Measurements from ENCODE around the gene H3-3A. TPM values are rescaled to one million over a fixed set of nuclear protein-coding genes. Genes with fewer than 3 reads are reported as not detected.

H3-3A gene
- total and polyA plus RNA-seq, 4 donors = 76.6 to 338 (median 189) TPM

DNA sequence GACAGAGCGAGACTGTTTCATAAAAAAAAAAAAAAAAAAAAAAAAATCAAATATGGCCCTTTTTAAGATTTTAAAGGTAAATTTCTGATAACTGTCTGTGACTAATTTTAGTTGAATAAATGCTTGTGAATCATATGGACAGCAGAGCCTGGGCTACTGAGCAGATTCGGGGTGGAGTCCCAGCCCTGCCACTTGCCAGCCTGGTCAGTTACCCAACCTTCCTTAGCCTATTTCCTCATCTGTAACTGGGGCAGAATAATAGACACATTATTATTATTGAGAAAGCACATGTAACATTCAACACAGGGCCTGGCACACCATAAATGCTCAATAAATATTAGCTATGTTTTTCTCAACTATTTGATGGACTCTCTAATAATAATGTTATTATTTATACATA, 11.2 kb upstream of the H3-3A start:
- H3K9ac ChIP-seq (ENCODE audit: low read depth in 1 of 2, low read length in 2 of 2) = no peak overlapping the region
- H3K4me3 ChIP-seq (ENCODE audit: low read depth in 1 of 3, low read length in 3 of 3) = no peak overlapping the region
- no peaks in the 10 kb centered on the region for H3K27me3 ChIP-seq (ENCODE audit: control insufficient read depth in 4 of 4, insufficient read depth in 4 of 4, low read length in 3 of 4)
- 89% methylated on average over 2 of the region's 2 CpGs for WGBS
- TF ChIP-seq FOXA2 (IDR thresholded peaks at IDR 0.05) (no peak), JUND (IDR thresholded peaks at IDR 0.05) (no peak), SP1 (IDR thresholded peaks at IDR 0.05) (no peak), HNF4G (IDR thresholded peaks at IDR 0.05) (no peak), EGR1 (IDR thresholded peaks at IDR 0.05; ENCODE audit: low read depth in 2 of 2) (no peak)
- TF ChIP-seq, protein P1, sequence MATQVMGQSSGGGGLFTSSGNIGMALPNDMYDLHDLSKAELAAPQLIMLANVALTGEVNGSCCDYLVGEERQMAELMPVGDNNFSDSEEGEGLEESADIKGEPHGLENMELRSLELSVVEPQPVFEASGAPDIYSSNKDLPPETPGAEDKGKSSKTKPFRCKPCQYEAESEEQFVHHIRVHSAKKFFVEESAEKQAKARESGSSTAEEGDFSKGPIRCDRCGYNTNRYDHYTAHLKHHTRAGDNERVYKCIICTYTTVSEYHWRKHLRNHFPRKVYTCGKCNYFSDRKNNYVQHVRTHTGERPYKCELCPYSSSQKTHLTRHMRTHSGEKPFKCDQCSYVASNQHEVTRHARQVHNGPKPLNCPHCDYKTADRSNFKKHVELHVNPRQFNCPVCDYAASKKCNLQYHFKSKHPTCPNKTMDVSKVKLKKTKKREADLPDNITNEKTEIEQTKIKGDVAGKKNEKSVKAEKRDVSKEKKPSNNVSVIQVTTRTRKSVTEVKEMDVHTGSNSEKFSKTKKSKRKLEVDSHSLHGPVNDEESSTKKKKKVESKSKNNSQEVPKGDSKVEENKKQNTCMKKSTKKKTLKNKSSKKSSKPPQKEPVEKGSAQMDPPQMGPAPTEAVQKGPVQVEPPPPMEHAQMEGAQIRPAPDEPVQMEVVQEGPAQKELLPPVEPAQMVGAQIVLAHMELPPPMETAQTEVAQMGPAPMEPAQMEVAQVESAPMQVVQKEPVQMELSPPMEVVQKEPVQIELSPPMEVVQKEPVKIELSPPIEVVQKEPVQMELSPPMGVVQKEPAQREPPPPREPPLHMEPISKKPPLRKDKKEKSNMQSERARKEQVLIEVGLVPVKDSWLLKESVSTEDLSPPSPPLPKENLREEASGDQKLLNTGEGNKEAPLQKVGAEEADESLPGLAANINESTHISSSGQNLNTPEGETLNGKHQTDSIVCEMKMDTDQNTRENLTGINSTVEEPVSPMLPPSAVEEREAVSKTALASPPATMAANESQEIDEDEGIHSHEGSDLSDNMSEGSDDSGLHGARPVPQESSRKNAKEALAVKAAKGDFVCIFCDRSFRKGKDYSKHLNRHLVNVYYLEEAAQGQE (IDR thresholded peaks at IDR 0.05) = no peak
- TF ChIP-seq, protein P2, sequence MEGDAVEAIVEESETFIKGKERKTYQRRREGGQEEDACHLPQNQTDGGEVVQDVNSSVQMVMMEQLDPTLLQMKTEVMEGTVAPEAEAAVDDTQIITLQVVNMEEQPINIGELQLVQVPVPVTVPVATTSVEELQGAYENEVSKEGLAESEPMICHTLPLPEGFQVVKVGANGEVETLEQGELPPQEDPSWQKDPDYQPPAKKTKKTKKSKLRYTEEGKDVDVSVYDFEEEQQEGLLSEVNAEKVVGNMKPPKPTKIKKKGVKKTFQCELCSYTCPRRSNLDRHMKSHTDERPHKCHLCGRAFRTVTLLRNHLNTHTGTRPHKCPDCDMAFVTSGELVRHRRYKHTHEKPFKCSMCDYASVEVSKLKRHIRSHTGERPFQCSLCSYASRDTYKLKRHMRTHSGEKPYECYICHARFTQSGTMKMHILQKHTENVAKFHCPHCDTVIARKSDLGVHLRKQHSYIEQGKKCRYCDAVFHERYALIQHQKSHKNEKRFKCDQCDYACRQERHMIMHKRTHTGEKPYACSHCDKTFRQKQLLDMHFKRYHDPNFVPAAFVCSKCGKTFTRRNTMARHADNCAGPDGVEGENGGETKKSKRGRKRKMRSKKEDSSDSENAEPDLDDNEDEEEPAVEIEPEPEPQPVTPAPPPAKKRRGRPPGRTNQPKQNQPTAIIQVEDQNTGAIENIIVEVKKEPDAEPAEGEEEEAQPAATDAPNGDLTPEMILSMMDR (IDR thresholded peaks at IDR 0.05; ENCODE audit: low read depth, low read length, missing input control) = no peak
- TF ChIP-seq, protein P3, sequence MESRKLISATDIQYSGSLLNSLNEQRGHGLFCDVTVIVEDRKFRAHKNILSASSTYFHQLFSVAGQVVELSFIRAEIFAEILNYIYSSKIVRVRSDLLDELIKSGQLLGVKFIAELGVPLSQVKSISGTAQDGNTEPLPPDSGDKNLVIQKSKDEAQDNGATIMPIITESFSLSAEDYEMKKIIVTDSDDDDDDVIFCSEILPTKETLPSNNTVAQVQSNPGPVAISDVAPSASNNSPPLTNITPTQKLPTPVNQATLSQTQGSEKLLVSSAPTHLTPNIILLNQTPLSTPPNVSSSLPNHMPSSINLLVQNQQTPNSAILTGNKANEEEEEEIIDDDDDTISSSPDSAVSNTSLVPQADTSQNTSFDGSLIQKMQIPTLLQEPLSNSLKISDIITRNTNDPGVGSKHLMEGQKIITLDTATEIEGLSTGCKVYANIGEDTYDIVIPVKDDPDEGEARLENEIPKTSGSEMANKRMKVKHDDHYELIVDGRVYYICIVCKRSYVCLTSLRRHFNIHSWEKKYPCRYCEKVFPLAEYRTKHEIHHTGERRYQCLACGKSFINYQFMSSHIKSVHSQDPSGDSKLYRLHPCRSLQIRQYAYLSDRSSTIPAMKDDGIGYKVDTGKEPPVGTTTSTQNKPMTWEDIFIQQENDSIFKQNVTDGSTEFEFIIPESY (IDR thresholded peaks at IDR 0.05) = no peak
- no peaks in the 10 kb centered on the region for H3K4me1 ChIP-seq (ENCODE audit: control insufficient read depth in 4 of 4, insufficient read depth in 4 of 4, low read length in 3 of 4)
- DNase-seq (ENCODE audit: low spot score) = no peak
- peaks cover 0 to 10% (median under 1%) of the 10 kb centered on the region in 4 donors for H3K36me3 ChIP-seq (ENCODE audit: control insufficient read depth in 4 of 4, insufficient read depth in 3 of 4, low read depth in 1 of 4, low read length in 3 of 4)
- no peak overlapping the region for H3K27ac ChIP-seq (ENCODE audit: low read depth in 1 of 2, low read length in 2 of 2)
- H3K9me3 ChIP-seq (ENCODE audit: control insufficient read depth in 4 of 4, low read length in 3 of 4) = no peaks in the 10 kb centered on the region

DNA sequence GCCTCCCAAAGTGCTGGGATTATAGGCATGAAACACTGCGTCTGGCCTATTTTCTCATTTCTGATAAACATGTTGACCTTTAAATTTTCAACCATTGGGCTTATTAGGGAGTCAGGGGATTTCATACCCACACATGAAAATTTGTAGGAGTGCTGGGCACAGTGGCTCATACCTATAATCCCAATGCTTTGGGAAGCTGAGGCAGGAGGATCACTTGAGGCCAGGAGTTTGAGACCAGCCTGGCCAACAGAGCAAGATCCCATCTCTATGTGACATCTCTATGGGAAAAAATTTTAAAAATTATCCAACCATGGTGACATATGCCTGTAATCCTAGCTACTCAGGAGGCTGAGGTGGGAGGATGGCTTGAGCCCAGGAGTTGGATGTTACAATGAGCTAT, 10.5 kb upstream of the H3-3A start:
- peaks cover 0 to 11% (median under 1%) of the 10 kb centered on the region in 4 donors for H3K36me3 ChIP-seq (ENCODE audit: control insufficient read depth in 4 of 4, insufficient read depth in 3 of 4, low read depth in 1 of 4, low read length in 3 of 4)
- H3K27me3 ChIP-seq (ENCODE audit: control insufficient read depth in 4 of 4, insufficient read depth in 4 of 4, low read length in 3 of 4) = no peaks in the 10 kb centered on the region
- TF ChIP-seq JUND (IDR thresholded peaks at IDR 0.05) (no peak), TAF1 (conservative IDR thresholded peaks at IDR 0.05) (no peak), HNF4A (conservative IDR thresholded peaks at IDR 0.05) (no peak), GABPA (IDR thresholded peaks at IDR 0.05 in 1 of 2, conservative IDR thresholded peaks at IDR 0.05 in 1 of 2) (no peak), FOXA1 (IDR thresholded peaks at IDR 0.05) (no peak), YY1 (IDR thresholded peaks at IDR 0.05) (no peak), SP1 (IDR thresholded peaks at IDR 0.05) (no peak), RAD21 (IDR thresholded peaks at IDR 0.05) (no peak), HNF4G (IDR thresholded peaks at IDR 0.05) (no peak), EGR1 (IDR thresholded peaks at IDR 0.05; ENCODE audit: low read depth in 2 of 2) (no peak)
- TF ChIP-seq, protein P4, sequence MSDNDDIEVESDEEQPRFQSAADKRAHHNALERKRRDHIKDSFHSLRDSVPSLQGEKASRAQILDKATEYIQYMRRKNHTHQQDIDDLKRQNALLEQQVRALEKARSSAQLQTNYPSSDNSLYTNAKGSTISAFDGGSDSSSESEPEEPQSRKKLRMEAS (IDR thresholded peaks at IDR 0.05) = no peak
- TF ChIP-seq, protein P5, sequence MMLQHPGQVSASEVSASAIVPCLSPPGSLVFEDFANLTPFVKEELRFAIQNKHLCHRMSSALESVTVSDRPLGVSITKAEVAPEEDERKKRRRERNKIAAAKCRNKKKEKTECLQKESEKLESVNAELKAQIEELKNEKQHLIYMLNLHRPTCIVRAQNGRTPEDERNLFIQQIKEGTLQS (IDR thresholded peaks at IDR 0.05) = no peak
- TF ChIP-seq, protein P3 (IDR thresholded peaks at IDR 0.05) = no peak
- no peak overlapping the region for H3K27ac ChIP-seq (ENCODE audit: low read depth in 1 of 2, low read length in 2 of 2)
- DNase-seq (ENCODE audit: low spot score) = no peak
- 97% methylated on average over 1 of the region's 1 CpG for WGBS
- H3K9ac ChIP-seq (ENCODE audit: low read depth in 1 of 2, low read length in 2 of 2) = no peak overlapping the region
- no peaks in the 10 kb centered on the region for H3K4me1 ChIP-seq (ENCODE audit: control insufficient read depth in 4 of 4, insufficient read depth in 4 of 4, low read length in 3 of 4)
- H3K9me3 ChIP-seq (ENCODE audit: control insufficient read depth in 4 of 4, low read length in 3 of 4) = no peaks in the 10 kb centered on the region
- H3K4me3 ChIP-seq (ENCODE audit: low read depth in 1 of 3, low read length in 3 of 3) = no peak overlapping the region

All from liver (tissue), 9 donors.